GM13977 (cell line): ENCODE measurements around the gene GIPC2.

Experiments
- DNase-seq: peaks from one replicate; pipeline ENCODE4 v3.0.0; 2012; ENCODE audit warnings: low spot score
- CTCF ChIP-seq: IDR thresholded peaks from 2 replicates; pipeline ENCODE4 v1.5.1; 2012; ENCODE audit warnings: mild to moderate bottlenecking, control low read depth; ENCODE audit not compliant: insufficient read depth; ENCODE audit errors: extremely low read depth, missing control alignments
- in situ Hi-C: fragments of 300-500 bp; cut with MboI; formaldehyde crosslinking; loops from one replicate; pipeline ENCODE4 v1.12.0; 2022; ENCODE audit warnings: low sequenced_read_pairs, low pct_unique_long_range_greater_than_20kb, mixed read lengths, inconsistent platforms; ENCODE audit not compliant: unreplicated experiment

GIPC2 gene

GRCh38 chr1:78035121-78035520, 10.6 kb upstream of the GIPC2 start:
- no peak for TF ChIP-seq CTCF
- in situ Hi-C loops, result no loop called here
- DNase-seq, result no peak

- no peak for TF ChIP-seq CTCF
- DNase-seq, result no peak
- in situ Hi-C loops, result no loop called here
Observed at GRCh38 chr1:78036450-78036849, 9.3 kb upstream of the GIPC2 start.

GRCh38 chr1:78038071-78038470, 7.7 kb upstream of the GIPC2 start:
- DNase-seq, result no peak
- in situ Hi-C loops, result no loop called here
- TF ChIP-seq CTCF, result no peak

GRCh38 chr1:78038491-78038939, 7.3 kb upstream of the GIPC2 start:
- TF ChIP-seq CTCF, result no peak
- in situ Hi-C loops, result no loop called here
- DNase-seq, result no peak

GRCh38 chr1:78040484-78041089, 5.2 kb upstream of the GIPC2 start:
- no peak for DNase-seq
- TF ChIP-seq CTCF, result no peak
- in situ Hi-C loops, result no loop called here

GRCh38 chr1:78043436-78043835, 2.3 kb upstream of the GIPC2 start:
- DNase-seq, result no peak
- no peak for TF ChIP-seq CTCF
- in situ Hi-C loops, result no loop called here
